IPS-11a (cell line): ENCODE results near the gene PARD3B.

Experiments used
- H3K4me3 ChIP-seq: one replicate; pipeline ENCODE4 v1.5.1; 2013; ENCODE audit warnings: low read depth, low read length, control low read depth

Gene PARD3B

DNA sequence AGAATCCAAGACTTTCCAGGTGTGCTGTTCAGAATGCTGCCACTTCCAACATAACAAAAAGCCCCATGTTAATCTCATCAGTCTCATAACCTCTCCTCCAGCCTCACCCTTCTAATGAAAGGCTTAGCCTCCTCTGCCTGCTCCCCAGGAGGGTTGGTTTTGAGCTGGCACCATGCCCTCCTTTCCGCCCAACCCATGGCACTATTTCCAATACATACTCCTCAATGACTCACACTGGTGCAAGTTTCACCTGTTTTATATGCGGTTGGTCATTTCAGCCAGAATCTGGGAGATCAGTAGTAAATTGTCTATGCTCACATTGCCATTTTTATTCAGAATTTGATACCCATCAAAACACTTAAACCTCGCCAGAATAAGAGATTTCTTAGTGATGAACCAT, 979.4 kb downstream of the PARD3B start:
- no peak overlapping the region for H3K4me3 ChIP-seq

- no peak overlapping the region for H3K4me3 ChIP-seq
These were observed 982.5 kb downstream of the PARD3B start for GRCh38 chr2:205527801-205528200.

GRCh38 chr2:205531072-205531471, 985.8 kb downstream of the PARD3B start:
- H3K4me3 ChIP-seq: no peak overlapping the region

DNA sequence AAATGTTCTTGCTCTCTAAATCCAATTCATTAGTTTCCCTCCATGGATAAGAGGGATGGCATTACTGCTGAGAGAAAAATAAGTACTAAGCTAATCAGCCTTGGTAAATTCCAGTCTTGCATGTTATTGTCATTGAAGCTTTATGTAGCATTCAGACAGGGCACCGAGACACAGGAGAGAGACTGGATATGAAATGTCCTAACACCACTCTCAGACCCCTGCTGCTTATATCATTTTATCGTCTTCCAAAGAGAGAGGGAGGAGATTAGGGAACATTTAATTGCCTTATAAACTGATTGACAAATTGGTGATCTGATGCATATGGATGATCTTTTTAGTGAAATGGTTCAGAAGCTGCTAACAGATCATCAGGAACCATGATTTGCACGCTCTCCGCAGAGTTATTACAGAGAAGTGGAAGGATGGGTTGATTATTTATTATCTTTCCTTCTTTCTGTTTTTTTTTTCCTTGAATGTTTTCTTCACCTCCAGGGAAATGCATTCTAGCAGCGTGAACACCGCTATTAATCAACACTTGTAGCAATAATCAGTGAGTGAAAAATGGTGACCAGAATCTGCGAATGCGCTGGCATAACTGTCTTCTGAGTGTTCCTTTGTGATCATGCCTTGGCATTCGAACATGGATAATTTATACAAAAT, 986.3 kb downstream of the PARD3B start:
- no peak overlapping the region for H3K4me3 ChIP-seq

DNA sequence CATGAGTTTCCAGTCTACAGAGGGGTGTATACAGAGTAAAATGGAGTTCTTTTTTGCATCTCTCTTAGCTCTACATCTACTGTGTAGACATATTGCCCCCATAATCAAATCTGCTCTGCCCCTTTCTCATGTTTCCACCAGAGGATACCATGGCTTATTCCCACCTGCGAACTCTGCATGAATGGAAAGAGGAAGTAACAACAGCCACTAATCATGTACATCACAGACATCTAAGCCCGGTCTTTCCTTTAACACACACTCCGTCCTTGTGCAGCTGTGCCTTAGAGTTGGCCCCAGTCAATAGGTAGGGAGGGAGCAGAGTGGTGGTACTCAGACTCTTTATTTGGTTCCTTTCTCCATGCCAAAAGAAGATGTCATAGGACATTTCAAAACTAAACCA, 989.7 kb downstream of the PARD3B start:
- H3K4me3 ChIP-seq: no peak overlapping the region

- H3K4me3 ChIP-seq: no peak overlapping the region
These were observed 994.3 kb downstream of the PARD3B start for GRCh38 chr2:205539603-205540002.

GRCh38 chr2:205540036-205540435, 994.8 kb downstream of the PARD3B start:
- no peak overlapping the region for H3K4me3 ChIP-seq

DNA sequence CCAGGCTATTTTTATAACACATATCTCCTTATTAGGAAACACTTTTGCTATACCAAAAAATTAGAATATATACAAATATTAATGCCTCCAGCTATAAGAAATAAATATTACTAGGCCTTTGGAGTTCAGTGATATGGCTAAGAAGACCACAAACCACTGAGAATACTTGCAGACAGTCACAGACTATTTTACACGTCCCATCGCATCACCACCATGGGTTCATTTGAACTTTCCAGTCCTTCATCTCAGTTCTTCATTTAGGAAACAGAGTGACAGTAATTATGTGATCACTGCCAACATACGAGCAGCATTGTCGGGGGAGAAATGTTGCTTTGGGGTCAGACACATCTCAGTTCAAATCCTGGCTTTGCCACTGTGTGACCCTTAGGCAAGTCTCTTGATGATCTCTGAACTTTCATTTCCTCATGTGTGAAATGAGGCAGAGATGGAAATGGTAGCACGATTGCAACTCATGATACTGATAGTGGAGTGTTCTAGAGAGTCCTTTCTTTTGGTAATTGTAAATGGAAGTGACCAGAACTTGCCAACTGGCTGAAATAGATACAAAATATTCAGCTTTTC, 998.1 kb downstream of the PARD3B start:
- H3K4me3 ChIP-seq: no peak overlapping the region

DNA sequence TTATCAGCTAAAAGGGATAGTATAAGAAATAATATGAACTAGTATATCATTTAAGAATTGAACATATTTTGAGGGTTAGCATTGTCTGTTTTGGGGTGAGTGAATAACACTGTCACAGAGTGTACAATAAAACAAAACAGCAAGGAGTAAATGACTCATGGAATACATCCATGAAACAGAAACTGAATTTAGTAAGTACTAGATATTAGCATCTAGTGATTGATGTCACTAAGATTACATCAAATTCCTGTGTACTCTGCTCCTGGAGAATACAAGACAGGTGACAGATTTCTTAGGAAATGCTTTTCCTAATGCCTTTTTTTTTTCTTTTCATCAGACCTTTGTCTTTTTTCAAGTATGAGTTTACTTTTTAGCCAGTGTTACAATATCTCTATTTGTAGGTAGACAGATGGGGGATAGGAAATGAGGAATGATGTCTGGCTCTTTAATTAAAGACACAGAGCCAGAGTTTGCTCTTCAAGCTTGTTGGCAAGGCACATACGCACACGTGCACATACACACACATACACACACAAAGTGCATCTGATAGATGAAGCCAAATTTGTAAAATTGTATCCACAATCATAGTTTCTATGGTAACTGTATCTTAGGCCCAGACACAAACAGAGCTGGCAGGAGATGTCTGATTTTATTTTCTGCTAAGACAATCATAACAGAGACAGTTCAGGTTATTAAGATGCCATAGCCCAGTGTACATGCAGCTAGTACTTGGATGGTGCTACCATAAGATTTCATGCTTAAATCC, 998.8 kb downstream of the PARD3B start:
- no peak overlapping the region for H3K4me3 ChIP-seq

DNA sequence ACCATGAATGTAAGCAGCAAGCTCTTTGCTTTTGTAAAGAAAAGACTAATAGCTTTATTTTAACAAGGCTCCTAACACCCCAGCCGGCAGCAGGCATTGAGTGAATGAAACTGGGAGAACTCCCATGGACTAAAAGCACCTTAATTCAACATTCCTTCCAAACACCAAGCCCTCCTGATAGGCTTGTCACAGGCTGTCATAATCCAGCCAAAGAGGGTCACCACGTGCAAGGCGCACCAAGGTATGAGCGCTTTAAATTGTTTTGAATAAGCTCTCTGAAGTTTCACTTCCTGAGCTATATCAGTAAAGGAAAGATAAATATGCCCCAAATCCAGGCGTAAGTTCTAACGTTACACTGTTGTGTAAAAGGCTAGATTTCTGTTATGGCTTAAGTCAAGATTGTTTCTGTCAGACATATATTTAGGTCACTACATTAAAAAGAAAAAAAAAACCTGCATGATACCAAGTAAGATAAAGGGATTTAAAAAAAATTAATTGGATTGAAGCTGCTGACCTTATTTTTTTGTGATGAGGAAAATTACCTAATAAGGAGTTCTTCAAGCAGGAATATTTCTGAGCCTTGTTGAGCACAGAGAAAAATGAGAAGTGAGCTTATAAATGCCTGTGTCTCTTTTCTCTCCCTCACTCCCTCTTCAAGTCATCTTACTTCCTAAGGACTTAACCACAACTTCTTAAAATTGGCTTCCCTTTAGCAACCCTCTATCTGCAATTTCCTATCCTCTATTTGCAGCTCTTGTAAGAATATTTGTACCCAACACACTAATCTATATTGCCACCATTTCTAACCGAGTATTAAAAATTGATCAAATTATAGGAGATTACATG, 1000.9 kb downstream of the PARD3B start:
- no peak overlapping the region for H3K4me3 ChIP-seq

DNA sequence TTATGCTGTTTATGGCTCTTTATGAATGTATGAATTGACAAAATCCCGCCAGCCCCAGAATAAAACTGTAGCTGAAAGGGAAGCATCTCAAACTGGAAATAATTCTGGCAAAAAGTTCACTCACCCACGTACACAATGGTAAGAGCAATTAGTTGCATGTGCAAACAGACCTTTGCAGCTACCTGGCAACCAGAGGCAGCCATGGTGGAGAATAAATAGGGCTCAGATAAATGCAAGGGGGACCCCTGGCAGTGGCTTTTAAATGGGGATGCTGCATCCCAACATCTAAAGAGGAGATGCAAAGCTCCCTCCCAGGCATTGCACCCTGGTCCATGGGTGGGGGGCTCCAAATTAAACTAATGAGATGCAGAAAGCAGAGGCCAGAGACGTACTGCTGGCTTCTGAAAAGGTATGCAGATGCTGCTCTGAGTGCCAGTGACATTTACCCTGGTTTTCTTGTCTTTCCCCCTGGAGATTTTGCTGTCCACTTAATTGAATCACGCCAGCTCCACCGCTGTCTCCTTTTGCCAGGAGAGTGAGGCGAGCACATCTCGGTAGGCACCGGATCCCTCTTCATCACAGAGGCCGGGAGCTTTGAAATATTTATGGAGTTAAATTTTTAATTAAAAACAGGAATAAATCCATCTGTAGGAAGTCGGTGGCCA, 1010.4 kb downstream of the PARD3B start:
- no peak overlapping the region for H3K4me3 ChIP-seq

GRCh38 chr2:205556357-205556756, 1011.1 kb downstream of the PARD3B start:
- no peak overlapping the region for H3K4me3 ChIP-seq

DNA sequence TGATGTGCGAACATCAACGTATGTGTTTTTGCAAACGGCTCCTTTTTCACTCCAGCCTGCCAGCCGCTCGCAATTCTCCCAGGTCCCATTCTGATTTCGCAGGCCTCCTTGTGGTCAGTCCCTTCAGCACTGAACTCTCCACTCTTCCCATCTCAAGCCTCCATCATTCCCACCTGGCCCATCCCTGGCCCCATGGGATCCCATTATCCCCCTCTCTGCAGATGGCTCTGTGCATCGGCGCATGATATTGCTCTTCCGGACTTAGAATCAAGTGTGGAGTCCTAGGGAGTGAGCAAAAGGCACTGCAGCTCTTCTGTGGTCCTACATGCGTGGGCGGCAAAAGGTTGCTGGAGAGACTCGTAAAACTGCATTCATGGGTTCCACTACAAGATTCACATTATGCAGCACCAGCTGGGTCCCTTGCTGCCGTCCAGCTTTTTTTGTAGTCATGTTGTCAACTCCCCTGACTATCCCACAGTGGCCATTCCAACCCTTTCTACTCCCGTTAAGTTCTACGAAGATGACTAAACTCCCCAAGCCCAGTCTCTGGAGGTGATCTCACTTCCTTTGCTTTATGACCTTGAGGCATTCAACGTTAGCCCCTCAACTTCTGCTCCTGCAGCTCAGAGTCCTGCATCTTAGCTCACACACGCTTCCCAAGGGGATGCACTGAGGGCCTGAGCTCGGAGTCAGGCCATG, 1011.7 kb downstream of the PARD3B start:
- H3K4me3 ChIP-seq: no peak overlapping the region

GRCh38 chr2:205557873-205558272, 1012.6 kb downstream of the PARD3B start:
- H3K4me3 ChIP-seq: no peak overlapping the region

- H3K4me3 ChIP-seq: no peak overlapping the region
These were observed 1016.2 kb downstream of the PARD3B start for GRCh38 chr2:205561441-205561840.

DNA sequence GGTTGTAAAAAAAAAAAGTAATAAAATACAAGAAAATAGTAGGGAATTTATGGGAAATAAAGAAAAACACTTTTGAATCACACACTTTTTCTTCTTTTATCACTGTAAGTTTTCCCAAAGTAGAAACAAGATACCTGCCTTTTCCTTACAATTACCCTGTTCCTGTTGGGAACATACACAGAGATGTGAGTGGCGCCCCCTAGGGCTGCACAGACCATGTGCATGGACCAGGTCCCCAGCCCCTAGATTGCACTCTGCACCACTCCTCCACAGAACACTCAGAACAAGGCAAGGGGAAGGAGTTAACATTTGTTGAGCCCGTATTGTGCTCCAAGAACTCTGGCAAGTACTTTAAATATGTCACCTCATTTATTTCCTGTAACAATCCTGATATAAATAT, 1018.4 kb downstream of the PARD3B start:
- H3K4me3 ChIP-seq: no peak overlapping the region

GRCh38 chr2:205564346-205565141, 1019.3 kb downstream of the PARD3B start:
- H3K4me3 ChIP-seq: no peak overlapping the region

- H3K4me3 ChIP-seq: no peak overlapping the region
These were observed 1019.9 kb downstream of the PARD3B start for GRCh38 chr2:205565142-205565522.

DNA sequence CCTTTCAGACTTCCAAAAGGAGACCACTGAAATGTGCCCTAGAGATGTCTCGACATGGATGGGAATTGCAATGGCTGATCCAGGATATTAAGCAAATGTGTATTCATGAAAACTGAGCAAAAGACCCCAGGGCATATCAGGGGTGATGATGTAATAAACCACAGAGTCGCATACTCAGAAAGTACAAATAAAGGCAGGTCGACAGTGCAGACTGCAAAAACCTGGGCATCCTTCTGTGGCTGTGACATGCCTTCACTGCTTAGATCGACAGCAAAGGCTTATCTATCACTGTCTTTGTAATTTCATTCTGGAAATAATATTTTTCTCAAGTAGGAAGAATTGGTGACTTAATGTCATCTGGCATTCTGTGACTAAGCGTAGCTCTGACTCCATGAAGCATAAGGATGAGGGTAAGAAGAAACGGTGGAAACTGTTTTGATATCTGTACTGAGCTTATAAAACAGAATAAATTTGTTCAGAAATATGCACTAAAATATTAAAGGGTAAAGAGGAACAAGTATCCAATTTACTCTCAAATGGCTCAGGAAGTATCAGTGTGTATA, 1021.4 kb downstream of the PARD3B start:
- H3K4me3 ChIP-seq: no peak overlapping the region
